Caki2 (cell line): Measurements from ENCODE around the gene AP2A2. TPM values are rescaled to one million over a fixed set of nuclear protein-coding genes. Genes with fewer than 3 reads are reported as not detected.

Experiments used
- DNase-seq: peaks from one replicate; pipeline ENCODE4 v3.0.0-alpha.2; 2015; ENCODE audit warnings: low read depth
- in situ Hi-C: cut with HindIII; loops from 2 replicates; pipeline ENCODE4 v1.10.0; 2016; ENCODE audit warnings: low sequenced_read_pairs, low pct_unique_long_range_greater_than_20kb, mixed read lengths
- total RNA-seq: library from RNA; depleted of rRNA; stranded (reverse); fragments of >200 nt; shearing (Covaris generic); gene quantifications from 2 replicates; pipeline ENCODE4 v1.2.3, GENCODE V29; 2014; ENCODE audit warnings: low replicate concordance; rRNA removed

The AP2A2 gene
- total RNA-seq, 1 experiment from 2014 or later: 49.4 TPM

- in situ Hi-C loops: no loop called here
- DNase-seq: no peak
Measured at GRCh38 chr11:1051356-1052132, 125.9 kb downstream of the AP2A2 start.

- in situ Hi-C loops: no loop called here
- DNase-seq: no peak
Measured at GRCh38 chr11:1052133-1053011, 126.7 kb downstream of the AP2A2 start.

- in situ Hi-C loops: no loop called here
- no peak for DNase-seq
Measured at GRCh38 chr11:1053121-1053901, 127.6 kb downstream of the AP2A2 start.

- in situ Hi-C loops: no loop called here
- no peak for DNase-seq
Measured at GRCh38 chr11:1054143-1055108, 128.8 kb downstream of the AP2A2 start.

- no peak for DNase-seq
- in situ Hi-C loops: no loop called here
Measured at GRCh38 chr11:1055109-1055703, 129.5 kb downstream of the AP2A2 start.

- in situ Hi-C loops: no loop called here
- DNase-seq: no peak
Measured at GRCh38 chr11:1055990-1056771, 130.5 kb downstream of the AP2A2 start.

GRCh38 chr11:1057806-1058205, 132.1 kb downstream of the AP2A2 start:
- in situ Hi-C loops: no loop called here
- DNase-seq: no peak

GRCh38 chr11:1059759-1060158, 134.1 kb downstream of the AP2A2 start:
- DNase-seq: no peak
- in situ Hi-C loops: no loop called here

GRCh38 chr11:1060410-1060809, 134.7 kb downstream of the AP2A2 start:
- in situ Hi-C loops: no loop called here
- DNase-seq: no peak

GRCh38 chr11:1060852-1061616, 135.4 kb downstream of the AP2A2 start:
- DNase-seq: peak; percentile 33
- in situ Hi-C loops: no loop called here

Other genes starting within 250 kb of the AP2A2 start
- gene DEAF1, start 230.6 kb upstream of the AP2A2 start, total RNA-seq: 37.8 and 52.4 TPM in 2 replicates
- gene TMEM80, start 230.1 kb upstream of the AP2A2 start, total RNA-seq: 6.3 and 15.6 TPM in 2 replicates
- gene EPS8L2, start 219.6 kb upstream of the AP2A2 start, total RNA-seq: 264 and 273 TPM in 2 replicates
- 1,239 and 1,416 TPM in 2 replicates for gene TALDO1, start 178.4 kb upstream of the AP2A2 start, total RNA-seq
- gene GATD1, start 148.4 kb upstream of the AP2A2 start, total RNA-seq: 27.5 and 45.0 TPM in 2 replicates
- gene CEND1, start 135.8 kb upstream of the AP2A2 start, total RNA-seq: not detected in 2 replicates
- 12.5 and 13.6 TPM in 2 replicates for gene SLC25A22, start 127.6 kb upstream of the AP2A2 start, total RNA-seq
- gene PIDD1, start 120.6 kb upstream of the AP2A2 start, total RNA-seq: 16.7 and 36.1 TPM in 2 replicates
- gene RPLP2, start 115.9 kb upstream of the AP2A2 start, total RNA-seq: 302 and 318 TPM in 2 replicates
- 11.6 and 15.3 TPM in 2 replicates for gene PNPLA2, start 107.0 kb upstream of the AP2A2 start, total RNA-seq
- gene CRACR2B, start 98.0 kb upstream of the AP2A2 start, total RNA-seq: 15.0 and 29.5 TPM in 2 replicates
- gene CD151, start 92.9 kb upstream of the AP2A2 start, total RNA-seq: 873 and 905 TPM in 2 replicates
- gene POLR2L, start 83.3 kb upstream of the AP2A2 start, total RNA-seq: 90.2 and 103 TPM in 2 replicates
- gene TSPAN4, start 83.0 kb upstream of the AP2A2 start, total RNA-seq: 250 and 324 TPM in 2 replicates
- gene CHID1, start 15.1 kb upstream of the AP2A2 start, total RNA-seq: 146 and 165 TPM in 2 replicates
- not detected in 2 replicates for gene MUC6, start 110.8 kb downstream of the AP2A2 start, total RNA-seq
- gene MUC2, start 149.0 kb downstream of the AP2A2 start, total RNA-seq: not detected in 2 replicates
- not detected in 2 replicates for gene MUC5AC, start 232.1 kb downstream of the AP2A2 start, total RNA-seq